Measurements from ENCODE around the gene APEH. TPM values are rescaled to one million over a fixed set of nuclear protein-coding genes. Genes with fewer than 3 reads are reported as not detected.

Gene APEH
- total and polyA plus RNA-seq, 9 of the 15 experiments (the other 6 are each of a cell fraction or from before 2014, with no cell fraction given), result 70.9 to 177 (median 117) TPM

DNA sequence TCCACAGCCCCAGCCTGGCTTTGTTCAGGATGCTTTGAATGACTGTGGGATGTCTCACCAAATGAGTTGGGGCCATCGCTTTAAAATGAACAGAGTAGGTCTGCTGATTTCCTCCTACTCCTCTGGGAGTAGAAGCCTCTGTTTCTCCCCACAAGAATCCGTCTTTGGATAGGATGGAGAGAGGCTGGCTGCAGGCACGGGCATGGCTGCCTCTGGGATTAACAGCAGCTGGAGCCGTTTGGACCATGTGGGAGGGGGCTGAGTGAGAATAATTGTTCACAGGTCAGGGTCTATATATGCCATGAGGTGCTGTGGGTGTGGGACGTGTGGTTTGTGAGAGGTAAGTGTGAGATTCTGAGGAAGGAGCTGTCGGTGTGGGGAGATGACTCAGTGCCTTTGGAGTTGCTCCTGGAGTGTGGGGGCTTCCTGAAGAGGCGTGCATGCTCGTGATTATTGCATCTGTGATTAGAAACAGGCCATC is 48.0 kb upstream of the APEH start:
- Histone ChIP-seq H4K20me1 (replicated peaks; ENCODE audit: control insufficient read depth, insufficient read depth, low read length) (no peaks in the 10 kb centered on the region), H3K9me3 (replicated peaks; ENCODE audit: control insufficient read depth, insufficient read depth, low read depth, low read length) (no peaks in the 10 kb centered on the region), H3K4me3 (no peak overlapping the region), H3K9me1 (ENCODE audit: control insufficient read depth, insufficient read depth, low read length) (no peaks in the 10 kb centered on the region), H3K36me3 (ENCODE audit: control insufficient read depth, insufficient read depth, low read length) (no peaks in the 10 kb centered on the region), H3K4me2 (ENCODE audit: insufficient read depth, low read length) (no peak overlapping the region), H3K79me2 (ENCODE audit: control insufficient read depth, insufficient read depth, low read length) (no peaks in the 10 kb centered on the region), H2AFZ (ENCODE audit: low read depth, low read length) (no peak overlapping the region), H3K9ac (ENCODE audit: insufficient read depth in 1 of 2, low read depth in 2 of 2, low read length in 2 of 2) (no peak overlapping the region), H3K27me3 (ENCODE audit: control insufficient read depth in 2 of 2, insufficient read depth in 2 of 2, low read length in 2 of 2) (no peaks in the 10 kb centered on the region), H3K4me1 (replicated peaks in 1 of 2; ENCODE audit: control insufficient read depth in 2 of 2, insufficient read depth in 2 of 2, low read length in 2 of 2) (no peaks in the 10 kb centered on the region), H3K27ac (ENCODE audit: extremely low read depth, low read depth, low read length) (no peak overlapping the region)
- 10% methylated on average over 7 of the region's 8 CpGs for WGBS (ENCODE audit: insufficient coverage, low coverage, missing lambda C conversion rate)
- FAIRE-seq, result no peak
- intact Hi-C loops (cut with micrococcal nuclease) (no loop called here), in situ Hi-C loops (cut with MboI) (no loop called here)
- ATAC-seq, result no peak
- TF ChIP-seq SRSF1 (IDR thresholded peaks at IDR 0.05; ENCODE audit: low read depth, low read length) (no peak), MTA1 (IDR thresholded peaks at IDR 0.05; ENCODE audit: borderline replicate concordance) (no peak), GATAD2B (IDR thresholded peaks at IDR 0.05; ENCODE audit: borderline replicate concordance) (no peak), RAD21 (CRISPR knock-in tag; conservative IDR thresholded peaks at IDR 0.05 in 1 of 2, IDR thresholded peaks at IDR 0.05 in 1 of 2) (no peak), KDM5B (IDR thresholded peaks at IDR 0.05; ENCODE audit: insufficient replicate concordance, low read depth, low read length) (no peak)
- TF ChIP-seq, protein P1, sequence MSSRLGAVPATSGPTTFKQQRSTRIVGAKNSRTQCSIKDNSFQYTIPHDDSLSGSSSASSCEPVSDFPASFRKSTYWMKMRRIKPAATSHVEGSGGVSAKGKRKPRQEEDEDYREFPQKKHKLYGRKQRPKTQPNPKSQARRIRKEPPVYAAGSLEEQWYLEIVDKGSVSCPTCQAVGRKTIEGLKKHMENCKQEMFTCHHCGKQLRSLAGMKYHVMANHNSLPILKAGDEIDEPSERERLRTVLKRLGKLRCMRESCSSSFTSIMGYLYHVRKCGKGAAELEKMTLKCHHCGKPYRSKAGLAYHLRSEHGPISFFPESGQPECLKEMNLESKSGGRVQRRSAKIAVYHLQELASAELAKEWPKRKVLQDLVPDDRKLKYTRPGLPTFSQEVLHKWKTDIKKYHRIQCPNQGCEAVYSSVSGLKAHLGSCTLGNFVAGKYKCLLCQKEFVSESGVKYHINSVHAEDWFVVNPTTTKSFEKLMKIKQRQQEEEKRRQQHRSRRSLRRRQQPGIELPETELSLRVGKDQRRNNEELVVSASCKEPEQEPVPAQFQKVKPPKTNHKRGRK (tag; IDR thresholded peaks at IDR 0.05), result no peak
- TF ChIP-seq, protein P2, sequence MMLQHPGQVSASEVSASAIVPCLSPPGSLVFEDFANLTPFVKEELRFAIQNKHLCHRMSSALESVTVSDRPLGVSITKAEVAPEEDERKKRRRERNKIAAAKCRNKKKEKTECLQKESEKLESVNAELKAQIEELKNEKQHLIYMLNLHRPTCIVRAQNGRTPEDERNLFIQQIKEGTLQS (IDR thresholded peaks at IDR 0.05), result no peak
- TF ChIP-seq, protein P2 (CRISPR knock-in tag; conservative IDR thresholded peaks at IDR 0.05), result no peak
- TF ChIP-seq, protein P3, sequence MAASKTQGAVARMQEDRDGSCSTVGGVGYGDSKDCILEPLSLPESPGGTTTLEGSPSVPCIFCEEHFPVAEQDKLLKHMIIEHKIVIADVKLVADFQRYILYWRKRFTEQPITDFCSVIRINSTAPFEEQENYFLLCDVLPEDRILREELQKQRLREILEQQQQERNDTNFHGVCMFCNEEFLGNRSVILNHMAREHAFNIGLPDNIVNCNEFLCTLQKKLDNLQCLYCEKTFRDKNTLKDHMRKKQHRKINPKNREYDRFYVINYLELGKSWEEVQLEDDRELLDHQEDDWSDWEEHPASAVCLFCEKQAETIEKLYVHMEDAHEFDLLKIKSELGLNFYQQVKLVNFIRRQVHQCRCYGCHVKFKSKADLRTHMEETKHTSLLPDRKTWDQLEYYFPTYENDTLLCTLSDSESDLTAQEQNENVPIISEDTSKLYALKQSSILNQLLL (CRISPR knock-in tag; IDR thresholded peaks at IDR 0.05; ENCODE audit: borderline replicate concordance), result no peak
- no peak for DNase-seq (ENCODE audit: extremely low read depth in 1 of 4, low spot score in 3 of 4)
- POLR2A ChIA-PET, result no interaction called here
- BruUV-seq (replicated peaks), result no TSS peak
- CTCF ChIA-PET (ENCODE audit: low intra/inter-chr PET ratio), result no interaction called here
